ENCODE results near the gene CD58.
"Not testable (repeated sequence)": the region's sequence is repeated elsewhere in the genome, so short reads cannot be mapped to it uniquely, and the experiment has no call there.

DNA sequence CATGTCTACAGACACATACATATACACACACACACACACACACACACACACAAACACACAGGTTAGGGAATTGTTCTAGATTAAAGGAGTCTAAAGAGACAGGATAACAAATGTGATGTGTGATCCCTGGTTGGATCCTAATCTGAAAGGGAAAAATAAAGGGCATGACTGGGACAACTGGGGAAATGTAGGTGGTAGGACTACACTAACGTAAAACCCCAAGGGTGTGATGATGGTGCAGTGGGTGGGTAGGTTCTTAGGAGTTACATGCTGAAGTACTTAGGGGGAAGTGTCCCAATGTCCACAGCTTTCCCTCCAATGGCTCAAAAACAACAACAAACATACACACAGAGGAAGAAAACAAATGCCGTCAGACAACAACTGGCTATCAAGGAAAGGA lies 28.5 kb upstream of the CD58 start:
- TF ChIP-seq POLR2AphosphoS5 (IDR thresholded peaks at IDR 0.05; ENCODE audit: low read depth, low read length); POLR2A (IDR thresholded peaks at IDR 0.05; ENCODE audit: low read depth, low read length); TAF1 (IDR thresholded peaks at IDR 0.05; ENCODE audit: low read depth, low read length); POU2F2 (IDR thresholded peaks at IDR 0.05; ENCODE audit: low read depth, low read length); SPI1 (IDR thresholded peaks at IDR 0.05; ENCODE audit: low read depth, low read length); PAX5 (IDR thresholded peaks at IDR 0.05; ENCODE audit: insufficient read depth, low read length, severe bottlenecking): not testable (repeated sequence)
